Measurements from ENCODE around the gene POC1A.

DNA sequence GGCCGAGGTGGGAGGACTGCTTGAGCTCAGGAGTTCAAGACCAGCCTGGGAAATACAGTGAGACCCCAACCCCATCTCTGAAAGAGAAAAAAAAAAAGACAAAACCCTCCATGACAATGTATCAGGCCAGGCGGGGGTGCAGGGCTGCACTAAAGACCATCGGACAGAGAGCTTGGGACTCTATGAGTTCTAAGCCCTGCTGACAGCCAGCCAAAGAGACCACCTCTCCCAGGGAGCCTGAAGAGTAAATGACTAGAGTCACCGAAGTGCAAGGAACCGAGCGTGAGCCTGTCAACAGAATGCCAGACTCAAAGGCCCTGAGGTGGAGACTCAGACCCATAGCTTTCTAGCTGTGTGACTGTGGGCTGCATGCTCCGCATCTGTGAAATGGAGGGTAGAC, 12.5 kb downstream of the POC1A start:
- TF ChIP-seq GATA2 (IDR thresholded peaks at IDR 0.05; ENCODE audit: low read depth, low read length) (no peak), GATA3 (IDR thresholded peaks at IDR 0.05; ENCODE audit: low read depth, low read length) (no peak)

All from SH-SY5Y (cell line).